Activated naive CD8-positive, alpha-beta T cell treated with anti-CD3 and anti-CD28 coated beads, Interleukin-2, amount 50 U/mL, for 16 hours (primary cell): ENCODE measurements around the gene FUZ.

ENCODE experiments used
- DNase-seq: peaks from one replicate; pipeline ENCODE4 v3.0.0-alpha.2; 2020; ENCODE audit warnings: low read depth, low spot score

Gene FUZ

DNA sequence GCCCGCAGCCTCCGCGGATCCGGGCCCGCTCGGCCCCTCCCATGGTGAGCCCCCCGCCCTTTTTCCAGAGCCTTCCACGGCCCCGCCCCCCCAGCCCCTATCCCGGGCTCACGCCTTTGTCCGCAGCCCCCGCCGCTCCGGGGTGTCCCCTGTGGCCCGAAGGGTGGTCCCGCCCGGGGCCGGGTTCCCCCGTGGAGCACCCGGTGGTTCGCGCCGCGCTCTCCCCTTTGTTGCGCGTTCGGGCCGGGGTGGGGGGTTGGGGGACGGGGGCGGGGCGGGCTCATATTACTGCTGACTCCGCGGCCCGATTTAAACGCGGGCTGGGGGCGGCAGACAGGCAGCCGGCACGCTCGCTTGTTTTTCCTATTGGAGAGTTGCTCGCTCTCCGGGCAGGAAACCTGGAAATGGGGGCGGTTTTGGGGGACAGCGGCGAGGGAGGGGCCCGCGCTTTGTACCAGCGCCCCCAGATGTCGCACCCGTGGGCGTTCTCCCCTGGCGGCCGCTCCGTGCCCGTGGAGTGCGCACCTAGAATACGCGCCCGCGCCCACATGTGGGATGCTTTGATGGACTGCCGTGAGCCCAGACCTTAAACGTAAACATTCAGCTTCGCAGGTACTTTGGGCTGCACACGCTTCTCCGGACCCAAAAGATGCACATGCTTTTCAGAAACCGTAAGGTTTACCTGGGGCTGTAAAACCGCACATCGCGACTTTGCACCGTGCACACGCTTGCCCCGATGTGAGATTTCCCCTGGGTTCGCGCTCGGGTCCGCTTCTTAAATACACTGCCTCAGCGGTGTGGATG, 38.6 kb upstream of the FUZ start:
- DNase-seq: no peak

DNA sequence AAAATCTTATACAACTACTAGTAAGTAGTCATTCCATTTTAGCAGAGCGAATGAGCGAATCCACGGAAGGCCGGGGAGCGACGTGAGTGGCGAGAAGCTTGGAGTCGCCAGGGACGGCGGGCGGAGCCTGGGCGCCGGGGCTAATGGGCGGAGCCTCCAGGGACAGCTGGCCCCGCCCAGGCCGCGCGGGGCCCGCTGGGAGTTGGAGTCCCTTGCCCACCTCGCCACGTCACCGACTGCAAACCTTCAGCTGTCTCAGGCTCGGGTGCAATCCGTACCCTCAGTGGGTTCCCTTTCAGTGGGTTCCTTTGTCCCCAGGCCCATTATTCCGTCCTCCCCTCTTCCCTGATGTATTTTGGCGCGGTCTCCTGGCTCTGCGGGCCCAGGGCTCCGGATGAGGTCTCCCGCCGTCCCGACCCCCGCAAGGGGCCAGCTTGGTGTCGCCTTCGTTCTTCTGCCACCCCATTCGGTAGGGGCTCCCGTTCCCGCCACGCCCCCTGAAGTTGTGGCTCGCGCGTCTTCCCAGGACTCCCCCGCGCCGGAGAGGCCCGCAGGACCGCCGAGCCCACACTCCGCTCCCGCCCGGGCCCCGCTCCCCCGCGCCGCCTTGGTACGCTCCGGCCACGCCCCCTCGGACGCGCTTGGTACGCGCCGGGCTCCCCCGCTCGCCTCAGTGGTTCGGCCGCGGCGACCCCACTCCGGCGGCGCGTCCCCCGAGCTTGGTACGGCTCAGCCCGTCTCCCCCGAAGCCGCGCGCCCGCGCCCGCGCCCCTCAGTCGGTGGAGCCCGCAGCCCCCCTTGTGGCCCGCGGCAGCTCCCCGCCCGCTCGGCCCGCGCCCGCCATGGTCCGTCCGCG, 37.6 kb upstream of the FUZ start, which contains the start of gene PTOV1:
PTOV1 (plus strand) TSS at position 673 of the 856 bp plus-strand sequence.
- DNase-seq: peak; percentile 68

DNA sequence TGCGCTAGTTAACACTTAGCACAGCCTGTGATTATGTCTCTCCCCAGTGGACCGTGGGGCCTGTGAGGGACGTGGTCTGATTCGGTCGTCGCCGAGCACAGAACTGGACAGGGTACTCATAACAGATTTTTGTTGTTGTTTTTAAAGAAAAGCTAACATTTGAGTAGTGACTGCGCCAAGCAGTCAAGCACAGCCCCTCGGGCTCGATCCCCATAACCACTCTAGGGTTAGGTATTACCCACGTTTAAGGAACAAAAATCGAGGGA, 37.1 kb upstream of the FUZ start:
- no peak for DNase-seq

DNA sequence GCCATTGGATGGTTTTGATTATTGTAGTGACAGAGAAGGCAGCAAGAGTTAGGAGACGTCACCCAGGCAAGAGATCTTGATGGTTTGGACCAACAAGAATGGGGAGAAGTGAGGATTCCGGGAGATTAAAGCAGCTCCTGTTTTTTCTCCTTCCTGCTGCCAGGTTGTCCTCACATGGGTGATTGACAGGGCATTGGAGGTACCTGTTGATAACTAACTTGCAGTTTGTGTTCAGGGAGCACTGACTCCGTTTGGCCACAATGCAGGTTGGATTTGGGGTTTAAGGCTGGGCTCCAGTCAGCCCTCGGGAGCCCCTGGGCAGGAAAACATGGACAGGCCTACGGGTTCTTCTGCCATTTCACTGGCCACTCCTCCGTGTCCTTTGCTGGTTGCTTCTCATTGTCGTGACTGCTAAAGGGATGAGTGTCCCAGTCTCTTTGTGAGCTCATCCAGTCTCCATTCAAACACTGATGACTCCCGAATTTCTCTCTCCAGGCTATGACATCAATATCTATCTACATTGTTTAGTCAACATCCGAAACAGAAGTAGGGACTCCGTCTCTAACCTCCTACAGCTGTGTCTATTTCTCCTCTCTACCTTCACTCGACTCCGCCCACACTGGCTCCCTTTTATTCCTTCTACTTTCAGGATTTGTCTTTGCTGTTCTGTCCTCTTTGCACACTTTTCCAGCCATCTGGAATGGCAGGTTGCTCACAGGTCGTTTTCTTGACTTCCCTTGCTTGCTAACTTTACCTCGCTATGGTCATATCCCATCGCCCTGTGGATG, 36.5 kb upstream of the FUZ start:
- no peak for DNase-seq

DNA sequence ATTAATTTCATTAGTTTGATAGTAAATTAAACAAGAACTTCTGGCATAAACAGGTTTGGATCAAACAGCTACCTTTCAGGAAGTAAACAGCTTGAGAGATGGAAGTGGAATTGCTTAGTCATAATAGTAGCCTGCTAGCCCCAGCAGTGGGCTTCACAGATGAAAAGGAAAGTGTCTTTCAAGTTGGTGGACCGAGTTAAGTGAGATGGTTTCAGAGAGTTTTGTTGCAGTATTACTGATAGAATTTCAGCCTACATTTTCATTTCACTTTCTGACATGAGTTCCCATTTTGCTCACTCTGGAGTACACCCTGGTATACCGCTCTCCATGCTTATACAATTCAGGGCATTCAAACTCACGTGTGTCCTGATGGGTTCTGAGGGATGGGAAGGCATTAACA, 35.8 kb upstream of the FUZ start:
- no peak for DNase-seq

DNA sequence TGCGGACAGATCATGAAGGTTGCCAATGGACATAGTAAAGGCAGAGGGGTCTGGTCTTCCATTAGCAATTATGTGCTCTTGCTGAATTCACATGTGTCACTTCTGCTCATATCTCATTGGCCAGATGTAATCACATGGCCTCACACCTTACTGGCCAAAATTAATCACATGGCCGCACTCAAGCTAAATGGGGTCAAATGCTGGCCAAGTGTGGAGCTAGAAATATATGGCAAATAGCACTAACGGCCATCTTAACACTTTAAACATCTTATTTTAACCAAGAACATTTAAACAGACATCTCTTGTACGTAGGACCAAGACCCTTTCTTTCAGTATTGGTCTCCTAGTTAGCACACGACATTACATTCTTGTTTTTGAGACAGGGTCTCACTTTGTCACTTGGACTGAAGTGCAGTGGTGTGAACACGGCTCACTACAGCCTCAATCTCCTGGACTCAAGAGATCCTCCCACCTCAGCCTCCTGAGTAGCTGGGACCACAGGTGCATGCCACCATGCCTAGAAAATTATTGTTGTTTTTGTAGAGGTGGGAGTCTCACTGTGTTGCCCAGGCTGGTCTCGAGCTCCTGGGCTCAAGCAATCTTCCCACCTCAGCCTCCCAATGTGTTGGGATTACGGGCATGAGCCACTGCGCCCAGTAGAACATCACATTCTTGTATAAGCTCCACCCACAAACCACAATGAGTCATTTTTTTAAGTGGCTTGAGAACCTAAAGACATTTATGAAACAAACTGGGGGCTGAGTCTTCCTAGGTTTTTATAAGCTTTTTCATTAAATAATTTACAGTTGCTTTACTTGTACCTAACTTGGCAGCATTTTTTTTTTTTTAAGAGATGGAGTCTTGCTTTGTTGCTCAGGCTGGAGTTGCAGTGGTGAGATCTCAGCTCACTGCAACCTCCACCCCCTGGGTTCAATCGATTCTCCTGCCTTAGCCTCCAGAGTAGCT, 34.9 kb upstream of the FUZ start:
- no peak for DNase-seq

DNA sequence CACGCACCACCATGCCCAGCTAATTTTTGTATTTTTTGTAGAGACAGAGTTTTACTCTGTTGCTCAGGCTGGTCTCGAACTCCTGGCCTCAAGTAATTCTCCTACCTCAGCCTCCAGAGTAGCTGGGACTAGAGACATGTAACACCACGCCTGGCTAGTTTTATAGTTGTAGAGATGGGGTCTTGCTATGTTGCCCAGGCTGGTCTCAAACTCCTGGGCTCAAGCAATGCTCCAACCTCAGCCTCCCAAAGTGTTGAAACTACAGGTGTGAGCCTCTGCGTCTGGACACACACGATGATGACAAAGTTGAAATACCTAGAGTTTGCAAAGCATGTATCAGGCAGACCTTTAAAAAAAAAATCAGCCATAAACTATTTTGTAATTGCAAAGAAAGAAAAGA, 33.3 kb upstream of the FUZ start:
- DNase-seq: no peak

DNA sequence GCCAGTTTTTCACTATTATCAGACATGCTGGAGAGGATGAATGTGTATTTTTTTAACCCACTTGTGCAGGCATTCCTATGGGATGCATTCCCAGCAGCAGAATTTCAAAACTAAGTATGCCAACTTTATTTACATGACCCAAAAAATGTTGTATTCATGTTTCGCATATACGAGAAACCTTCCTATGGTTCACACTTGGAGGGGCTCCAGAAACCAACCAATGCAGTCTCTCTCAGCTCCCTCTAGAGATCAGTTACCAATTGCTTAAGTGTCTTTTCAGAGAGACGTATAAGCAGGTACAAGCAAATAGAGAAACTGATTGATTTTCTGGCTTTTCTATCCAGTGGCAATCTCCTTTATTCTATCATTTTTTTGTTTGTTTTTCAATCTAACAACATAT, 32.3 kb upstream of the FUZ start:
- DNase-seq: no peak

DNA sequence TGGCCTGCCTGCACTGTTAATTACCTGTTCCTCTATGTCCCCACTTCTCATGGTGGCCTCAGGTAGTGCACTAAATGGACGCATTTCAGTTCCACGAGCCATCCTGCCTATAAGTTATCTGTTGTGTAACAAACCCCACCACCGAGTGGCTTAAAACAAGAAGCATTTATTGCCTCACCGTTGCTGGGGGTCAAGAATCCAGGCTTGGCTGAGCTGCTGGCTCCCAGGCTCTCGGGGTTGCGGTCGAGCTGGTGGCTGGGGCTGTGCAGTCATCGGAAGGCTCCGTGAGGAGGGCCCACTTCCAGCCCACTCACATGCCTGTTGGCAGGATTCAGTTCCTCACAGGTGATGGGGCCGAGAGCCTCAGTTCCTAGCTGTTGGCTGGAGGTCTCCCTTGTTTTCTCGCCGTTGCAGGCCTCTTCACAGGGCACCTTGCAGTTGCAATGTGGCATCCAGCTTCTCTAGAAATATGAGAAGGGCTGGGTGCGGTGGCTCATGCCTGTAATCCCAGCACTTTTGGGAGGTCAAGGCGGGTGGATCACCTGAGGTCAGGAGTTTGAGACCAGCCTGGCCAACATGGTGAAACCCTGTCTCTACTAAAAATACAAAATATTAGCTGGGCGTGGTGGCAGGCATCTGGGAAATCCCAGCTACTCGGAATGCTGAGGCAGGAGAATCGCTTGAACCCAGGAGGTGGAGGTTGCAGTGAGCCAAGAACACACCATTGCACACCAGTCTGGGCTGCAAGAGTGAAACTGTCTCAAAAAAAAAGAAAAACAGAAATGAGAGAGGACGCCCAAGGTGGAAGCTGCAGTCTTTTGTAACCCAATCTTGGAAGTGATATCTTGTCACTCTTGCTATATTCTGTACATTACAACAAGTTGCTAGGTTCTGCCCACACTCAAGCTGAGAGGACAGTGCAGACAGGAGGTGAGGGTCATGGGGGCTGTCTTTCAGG, 31.3 kb upstream of the FUZ start:
- DNase-seq: no peak

DNA sequence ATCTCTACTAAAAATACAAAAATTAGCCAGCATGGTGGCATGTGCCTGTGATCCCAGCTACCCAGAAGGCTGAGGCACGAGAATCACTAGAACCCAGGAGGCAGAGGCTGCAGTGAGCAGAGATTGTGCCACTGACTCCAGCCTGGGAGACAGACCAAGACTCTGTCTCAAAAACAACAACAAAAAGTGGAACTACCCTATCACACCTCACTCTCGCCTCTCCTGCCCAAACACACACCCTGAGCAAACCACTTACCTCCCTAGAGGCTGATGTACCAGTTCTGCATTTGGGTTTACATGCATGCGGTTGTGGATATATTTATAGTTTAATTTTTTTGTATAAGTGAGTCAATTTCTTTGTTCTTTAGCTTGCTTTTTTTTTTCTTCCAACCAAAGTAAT, 30.2 kb upstream of the FUZ start:
- DNase-seq: no peak

DNA sequence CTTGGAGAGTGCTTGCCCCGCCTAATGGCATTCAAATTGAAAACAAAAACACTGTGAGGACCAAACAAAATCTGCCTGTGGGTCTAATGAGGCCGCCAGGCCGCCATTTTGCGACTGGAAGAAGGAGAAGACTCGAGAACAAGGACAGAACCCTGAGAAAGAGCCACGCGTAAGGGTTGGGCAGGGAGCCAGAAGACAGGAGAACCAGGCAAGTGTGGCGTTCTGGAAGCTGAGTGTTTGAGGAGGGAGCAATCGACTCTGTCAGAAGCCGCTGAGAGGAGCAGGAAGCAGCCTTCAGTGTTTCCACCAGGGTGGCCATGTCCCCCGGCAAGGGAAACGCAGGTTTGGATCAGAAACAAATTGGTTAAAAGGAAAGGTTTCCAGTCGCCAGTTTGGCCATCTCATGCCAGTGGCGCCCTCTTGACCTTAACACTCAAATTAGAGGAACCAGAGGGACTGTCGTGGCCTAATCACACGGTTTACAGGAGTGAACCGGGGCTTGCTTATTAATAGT, 27.7 kb upstream of the FUZ start:
- DNase-seq: no peak

DNA sequence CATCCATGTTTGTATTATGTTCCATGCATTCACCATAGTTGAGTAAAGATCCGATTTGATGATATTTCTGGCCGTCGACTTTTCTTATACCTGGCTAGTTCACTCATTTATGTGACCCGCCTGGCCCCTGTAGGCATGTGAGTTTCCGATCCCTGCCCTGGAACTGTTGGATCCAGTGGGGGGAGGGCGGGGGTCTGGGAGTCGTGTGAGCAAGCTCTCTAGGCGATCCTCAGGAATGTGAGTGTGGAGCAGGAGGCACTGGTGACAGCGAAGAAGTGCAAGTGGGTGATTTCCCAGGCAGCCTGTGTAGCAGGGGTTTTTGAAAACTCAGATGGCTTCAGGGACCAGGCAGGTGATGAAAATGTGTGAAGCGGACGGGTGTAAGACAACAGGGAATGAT, 27.2 kb upstream of the FUZ start:
- DNase-seq: no peak

DNA sequence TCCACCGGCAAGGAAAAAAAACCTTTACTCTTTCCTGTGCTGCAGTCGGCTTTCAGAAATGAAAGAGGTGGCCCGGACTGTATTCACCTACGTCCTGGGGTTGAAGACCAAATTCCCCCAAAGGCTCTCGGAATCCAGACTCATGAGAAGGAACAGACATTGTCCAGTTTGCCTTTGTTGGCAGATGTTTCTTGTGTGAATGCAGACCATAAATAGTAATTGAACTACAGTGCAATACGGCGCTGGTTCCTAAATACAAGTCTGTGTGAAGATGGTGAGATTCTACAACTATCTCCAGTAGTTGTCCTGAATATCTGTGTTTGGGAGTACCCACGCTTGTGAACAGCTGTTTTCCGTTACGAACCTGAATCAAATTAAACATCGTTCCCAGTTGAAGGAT, 26.6 kb upstream of the FUZ start:
- DNase-seq: no peak

DNA sequence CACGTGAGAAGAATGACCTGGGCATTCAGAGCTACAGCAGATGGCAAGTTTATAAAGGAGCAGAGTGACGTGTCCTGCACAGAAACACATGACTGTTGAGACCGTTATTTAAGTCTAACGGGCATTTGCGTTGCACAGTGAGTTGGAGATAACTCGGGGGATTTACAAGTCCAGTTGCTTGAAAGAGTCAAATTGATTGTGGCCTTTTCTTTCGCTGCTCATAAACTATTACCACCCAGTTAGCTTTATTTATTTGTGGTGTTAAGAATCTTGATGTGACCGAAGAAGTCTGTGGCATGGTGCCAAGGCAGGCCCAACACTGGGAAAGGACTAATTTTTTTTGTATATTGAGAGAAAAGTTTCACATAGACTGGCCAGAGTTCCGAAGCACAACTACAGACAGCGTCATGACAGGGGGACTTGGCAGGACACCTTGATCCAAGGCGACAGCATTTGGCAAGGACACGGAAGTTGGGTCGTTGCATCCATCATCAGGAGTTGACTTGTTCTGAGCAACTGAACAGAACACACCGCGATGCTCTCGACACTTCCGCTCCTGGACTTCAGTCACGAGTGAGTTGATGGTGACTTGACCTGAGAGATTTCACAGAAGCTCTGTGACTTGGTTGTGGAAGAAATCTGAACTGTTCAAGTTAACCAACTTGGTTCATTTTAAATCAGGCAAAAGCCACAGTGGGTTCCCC, 25.9 kb upstream of the FUZ start:
- DNase-seq: no peak

DNA sequence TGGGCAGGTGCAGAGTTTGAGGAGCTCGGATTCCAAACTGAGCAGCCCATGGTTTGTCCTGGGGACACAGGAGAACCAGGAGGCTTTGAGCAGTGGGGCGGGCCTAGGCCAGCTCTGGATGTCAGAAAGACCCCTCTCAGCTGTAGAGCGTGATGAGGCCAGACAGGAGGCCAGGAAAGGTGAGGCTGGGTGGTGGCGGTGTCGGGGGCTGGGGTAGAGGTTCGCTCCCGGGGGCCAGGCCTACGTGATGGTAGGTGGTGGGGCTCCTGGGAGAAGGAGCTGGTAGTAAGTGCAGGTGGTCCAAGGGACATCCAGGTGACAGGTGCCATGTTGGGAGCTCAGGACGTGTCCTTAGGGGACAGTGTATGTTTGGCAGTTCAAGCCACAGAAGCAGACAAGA, 24.3 kb upstream of the FUZ start:
- no peak for DNase-seq

DNA sequence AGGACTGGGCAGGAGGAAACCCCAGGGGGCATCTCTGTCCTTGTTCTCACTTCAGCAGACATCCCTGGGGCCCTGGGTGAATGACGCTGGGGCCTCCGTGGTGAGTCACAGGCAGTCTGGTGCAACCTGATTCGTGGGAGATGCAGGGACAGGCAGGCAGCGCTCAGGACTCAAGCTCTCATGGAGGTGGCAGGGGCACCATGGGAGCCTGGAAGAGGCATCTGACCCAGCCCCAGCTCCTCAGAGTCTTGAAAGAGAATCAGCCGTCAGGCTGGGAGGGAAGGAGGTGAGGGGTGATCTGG, 23.9 kb upstream of the FUZ start:
- DNase-seq: no peak

DNA sequence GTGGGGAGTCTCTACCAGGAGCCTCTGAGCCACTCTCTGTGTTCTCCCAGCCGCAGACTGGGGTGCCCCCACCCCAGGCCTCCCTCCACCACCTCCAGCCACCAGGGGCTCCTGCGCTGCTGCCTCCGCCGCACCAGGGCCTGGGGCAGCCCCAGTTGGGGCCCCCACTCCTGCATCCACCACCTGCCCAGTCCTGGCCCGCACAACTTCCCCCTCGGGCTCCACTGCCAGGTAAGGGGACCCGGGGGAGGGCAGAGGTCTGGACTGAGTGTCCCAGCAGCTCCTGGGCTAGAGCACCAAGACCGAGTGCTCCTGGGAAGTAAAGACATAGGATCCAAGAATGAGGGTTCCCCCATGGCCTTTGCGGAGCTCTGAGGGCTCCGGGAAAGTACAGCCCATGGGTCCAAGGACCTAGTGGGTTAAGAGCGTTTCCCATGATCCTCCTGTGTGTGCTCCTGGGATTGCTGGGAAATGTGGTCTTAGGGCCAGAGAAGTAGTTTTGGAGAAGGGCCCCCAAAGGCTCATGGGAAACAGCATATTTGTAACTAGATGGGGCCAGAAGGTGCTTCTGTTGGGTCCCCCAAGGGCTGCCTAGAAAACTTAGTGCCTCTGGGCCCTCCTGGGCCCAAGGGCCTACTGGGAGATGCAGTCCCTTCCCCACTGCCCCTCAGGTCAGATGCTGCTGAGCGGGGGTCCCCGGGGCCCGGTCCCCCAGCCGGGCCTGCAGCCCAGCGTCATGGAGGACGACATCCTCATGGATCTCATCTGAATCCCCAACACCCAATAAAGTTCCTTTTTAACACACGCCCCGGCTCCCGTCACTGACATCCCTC, 23.3 kb upstream of the FUZ start:
- DNase-seq: no peak

DNA sequence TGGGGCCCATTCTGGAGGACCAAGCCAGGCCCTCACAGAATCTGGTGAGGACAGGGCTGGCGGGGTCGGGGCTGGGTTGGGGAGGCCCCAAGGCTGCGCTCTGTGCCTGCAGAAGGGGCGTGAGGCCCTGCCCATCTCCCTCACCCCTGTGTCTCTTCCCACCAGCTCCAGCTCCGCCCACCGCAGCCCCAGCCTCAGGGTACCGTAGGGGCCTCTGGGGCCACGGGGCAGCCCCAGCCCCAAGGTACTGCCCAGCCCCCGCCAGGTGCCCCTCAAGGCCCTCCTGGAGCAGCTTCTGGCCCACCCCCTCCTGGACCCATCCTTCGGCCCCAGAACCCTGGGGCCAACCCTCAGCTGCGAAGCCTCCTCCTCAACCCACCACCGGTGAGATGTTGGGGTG, 22.5 kb upstream of the FUZ start:
- no peak for DNase-seq

DNA sequence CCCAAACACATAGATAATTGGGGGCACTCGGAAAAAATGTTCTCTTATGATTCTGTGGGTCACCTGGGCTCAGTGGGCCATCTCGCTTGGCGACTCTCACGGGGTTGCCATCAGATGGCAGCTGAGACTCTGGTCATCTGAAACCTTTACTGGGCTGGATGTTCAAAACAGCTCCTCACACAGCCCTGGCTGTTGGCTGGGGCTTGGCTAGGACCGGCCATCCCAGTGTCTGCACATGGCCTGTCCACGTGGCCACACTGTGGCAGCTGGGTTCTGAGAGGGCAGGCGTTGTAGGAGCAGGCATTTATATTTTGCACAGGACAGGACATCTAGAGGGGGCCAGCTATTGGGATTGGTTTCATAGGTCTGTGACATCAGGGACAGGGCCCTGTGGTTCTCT, 20.5 kb upstream of the FUZ start:
- DNase-seq: no peak
